ENCODE measurements around the gene LYRM4. TPM values are rescaled to one million over a fixed set of nuclear protein-coding genes. Genes with fewer than 3 reads are reported as not detected.

LYRM4 gene
- total RNA-seq, 4 donors from 2014 or later = 16.9 to 20.9 (median 18.4) TPM

GRCh38 chr6:5146398-5146797 lies 114.4 kb downstream of the LYRM4 start:
- intact Hi-C loops (cut with DNase I) = loop anchor here (10.0 kb wide), 1 partner anchor 1398 kb away; no protein-coding TSS in a partner anchor
- DNase-seq (ENCODE audit: extremely low spot score) = no peak
- Histone ChIP-seq H3K4me1 (peaks cover 0 to 8% (median 8%) of the 10 kb centered on the region in 4 donors), H3K4me3 (no peak overlapping the region), H3K27ac (replicated peaks in 1 of 4) (no peak overlapping the region), H3K9me3 (no peaks in the 10 kb centered on the region), H3K36me3 (no peaks in the 10 kb centered on the region), H3K27me3 (no peaks in the 10 kb centered on the region)
- no peak for TF ChIP-seq POLR2AphosphoS5 (IDR thresholded peaks at IDR 0.05)
- TF ChIP-seq CTCF (IDR thresholded peaks at IDR 0.05) = no peak
- TF ChIP-seq POLR2A (IDR thresholded peaks at IDR 0.05; ENCODE audit: low read depth) = no peak
- TF ChIP-seq EP300 (IDR thresholded peaks at IDR 0.05) = no peak
- 81% methylated on average over 4 of the region's 4 CpGs for WGBS

- TF ChIP-seq POLR2AphosphoS5 (IDR thresholded peaks at IDR 0.05) (peak in 1 of 2 donors; percentile 32), POLR2A (IDR thresholded peaks at IDR 0.05; ENCODE audit: low read depth) (no peak), CTCF (IDR thresholded peaks at IDR 0.05) (peak; percentile 87 to 95 (median 92))
- Histone ChIP-seq H3K36me3 (no peaks in the 10 kb centered on the region), H3K27ac (replicated peaks in 1 of 4) (no peak overlapping the region), H3K4me3 (no peak overlapping the region), H3K27me3 (no peaks in the 10 kb centered on the region), H3K4me1 (peaks cover 0 to 8% (median 8%) of the 10 kb centered on the region in 4 donors), H3K9me3 (no peaks in the 10 kb centered on the region)
- intact Hi-C loops (cut with DNase I) = loop anchor here (2.0 to 10.0 kb wide), 4 partner anchors 119 to 1401 kb away; partner anchors contain the start of genes FARS2 and LYRM4
- 18% methylated on average over 6 of the region's 9 CpGs for WGBS
- peak; percentile 93 for DNase-seq (ENCODE audit: extremely low spot score)
Measured at GRCh38 chr6:5143634-5144311, 117.0 kb downstream of the LYRM4 start.

- Histone ChIP-seq H3K4me1 (peaks cover 0 to 8% (median 8%) of the 10 kb centered on the region in 4 donors), H3K27ac (replicated peaks in 1 of 4) (no peak overlapping the region), H3K36me3 (no peaks in the 10 kb centered on the region), H3K27me3 (no peaks in the 10 kb centered on the region), H3K4me3 (no peak overlapping the region), H3K9me3 (no peaks in the 10 kb centered on the region)
- WGBS = 89% methylated on average over 11 of the region's 11 CpGs
- TF ChIP-seq EP300 (IDR thresholded peaks at IDR 0.05) = no peak
- TF ChIP-seq POLR2AphosphoS5 (IDR thresholded peaks at IDR 0.05) = no peak
- TF ChIP-seq CTCF (IDR thresholded peaks at IDR 0.05) = no peak
- no peak for TF ChIP-seq POLR2A (IDR thresholded peaks at IDR 0.05; ENCODE audit: low read depth)
- no peak for DNase-seq (ENCODE audit: extremely low spot score)
- intact Hi-C loops (cut with DNase I) = loop anchor here (5.0 to 10.0 kb wide), 3 partner anchors 119 to 1402 kb away; partner anchors contain the start of genes FARS2 and LYRM4
Measured at GRCh38 chr6:5142915-5143314, 117.8 kb downstream of the LYRM4 start.

- no peak overlapping the region for H3K4me3 ChIP-seq
- no peak for DNase-seq (ENCODE audit: extremely low spot score)
- H3K36me3 ChIP-seq = no peaks in the 10 kb centered on the region
- no peaks in the 10 kb centered on the region for H3K9me3 ChIP-seq
- H3K4me1 ChIP-seq = peaks cover 0 to 8% (median 8%) of the 10 kb centered on the region in 4 donors
- intact Hi-C loops (cut with DNase I) = loop anchor here (5.0 to 10.0 kb wide), 3 partner anchors 120 to 1403 kb away; partner anchors contain the start of genes FARS2 and LYRM4
- no peaks in the 10 kb centered on the region for H3K27me3 ChIP-seq
- H3K27ac ChIP-seq (replicated peaks in 1 of 4) = no peak overlapping the region
- 93% methylated on average over 4 of the region's 4 CpGs for WGBS
- TF ChIP-seq EP300 (IDR thresholded peaks at IDR 0.05) (no peak), CTCF (IDR thresholded peaks at IDR 0.05) (no peak), POLR2AphosphoS5 (IDR thresholded peaks at IDR 0.05) (no peak), POLR2A (IDR thresholded peaks at IDR 0.05; ENCODE audit: low read depth) (no peak)
Measured at GRCh38 chr6:5142131-5142530, 118.6 kb downstream of the LYRM4 start.

All from esophagus muscularis mucosa (tissue), 4 donors.